ENCODE results near the gene GPATCH4.
A peak's percentile ranks its signal among the peaks of the same experiment; 100 is the strongest.
"Not testable (repeated sequence)": the region's sequence is repeated elsewhere in the genome, so short reads cannot be mapped to it uniquely, and the experiment has no call there.

The GPATCH4 gene

GRCh38 chr1:156594190-156594589, 7.1 kb downstream of the GPATCH4 start:
- DNase-seq, result no peak

- no peak for DNase-seq
Measured at GRCh38 chr1:156593661-156593989, 7.7 kb downstream of the GPATCH4 start.

GRCh38 chr1:156592910-156593660, 8.2 kb downstream of the GPATCH4 start:
- peak; percentile 65 for DNase-seq

GRCh38 chr1:156592158-156592909, 8.9 kb downstream of the GPATCH4 start:
- DNase-seq, result no peak

GRCh38 chr1:156591432-156592157, 9.7 kb downstream of the GPATCH4 start, which contains the start of gene NAXE:
Gene NAXE (plus strand): TSS chr1:156591776. CDS start chr1:156591805, 29 bp downstream.
- peak; percentile 74 for DNase-seq

GRCh38 chr1:156591181-156591431, 10.2 kb downstream of the GPATCH4 start:
- DNase-seq, result no peak

GRCh38 chr1:156590326-156591180, 10.7 kb downstream of the GPATCH4 start:
- DNase-seq, result no peak

- DNase-seq, result no peak
Measured at GRCh38 chr1:156589546-156589945, 11.7 kb downstream of the GPATCH4 start.

- DNase-seq, result not testable (repeated sequence)
Measured at GRCh38 chr1:156587927-156588326, 13.4 kb downstream of the GPATCH4 start.

- no peak for DNase-seq
Measured at GRCh38 chr1:156586892-156587477, 14.3 kb downstream of the GPATCH4 start.

GRCh38 chr1:156586323-156586722, 15.0 kb downstream of the GPATCH4 start:
- no peak for DNase-seq

GRCh38 chr1:156584813-156585212, 16.5 kb downstream of the GPATCH4 start:
- no peak for DNase-seq

GRCh38 chr1:156583821-156584622, 17.3 kb downstream of the GPATCH4 start:
- DNase-seq, result peak; percentile 34

GRCh38 chr1:156582388-156583017, 18.8 kb downstream of the GPATCH4 start:
- no peak for DNase-seq

GRCh38 chr1:156581661-156582387, 19.5 kb downstream of the GPATCH4 start:
- DNase-seq, result no peak

GRCh38 chr1:156579472-156579871, 21.8 kb downstream of the GPATCH4 start, which contains the start of gene TTC24:
Gene TTC24 (plus strand): TSS chr1:156579723. CDS start chr1:156581365, 1,642 bp downstream.
- DNase-seq, result no peak

GRCh38 chr1:156578055-156578454, 23.2 kb downstream of the GPATCH4 start:
- peak; percentile 14 for DNase-seq

- peak; percentile 64 for DNase-seq
Measured at GRCh38 chr1:156577550-156577949, 23.7 kb downstream of the GPATCH4 start.

- no peak for DNase-seq
Measured at GRCh38 chr1:156574039-156574633, 27.1 kb downstream of the GPATCH4 start.

GRCh38 chr1:156572663-156573018, 28.6 kb downstream of the GPATCH4 start:
- DNase-seq, result no peak

Measured in NCI-H774 (cell line).